OCI-LY7 (cell line): ENCODE measurements around the gene CASTOR2.

Source experiments
- EZH2phosphoT487 ChIP-seq: fragments of 200-600 bp; sonication (generic); IDR thresholded peaks from 2 replicates; pipeline ENCODE4 v1.6.1; 2018; ENCODE audit warnings: low read depth, borderline replicate concordance, mild to moderate bottlenecking, mixed run types, antibody characterized with exemption, low read length, moderate library complexity, mixed read lengths
- TF ChIP-seq, protein P1 (sequence below): fragments of 200-600 bp; sonication (generic); conservative IDR thresholded peaks from 2 replicates; pipeline ENCODE4 v1.5.1; 2014; ENCODE audit warnings: mild to moderate bottlenecking, antibody characterized with exemption, low read length, moderate library complexity, mixed read lengths

DNA sequence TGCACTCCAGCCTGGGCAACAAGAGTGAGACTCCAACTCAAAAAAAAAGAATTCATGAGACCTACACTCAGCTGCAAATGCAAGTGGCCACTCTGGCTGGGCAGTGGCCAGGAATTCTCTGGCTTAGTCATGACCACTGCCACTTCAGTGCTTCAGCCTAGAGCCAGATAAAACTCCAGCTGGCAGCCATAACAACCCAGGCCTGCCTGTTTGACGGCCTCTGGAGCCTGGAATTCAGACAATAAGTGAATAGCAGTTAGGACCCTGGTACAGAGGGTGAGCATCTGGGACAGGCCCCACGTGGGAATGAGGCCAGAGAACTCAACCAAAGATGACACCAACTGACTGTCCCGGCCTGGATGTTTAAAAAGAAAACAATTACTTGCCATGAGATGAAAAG lies 90.2 kb downstream of the CASTOR2 start:
- TF ChIP-seq, protein P1, sequence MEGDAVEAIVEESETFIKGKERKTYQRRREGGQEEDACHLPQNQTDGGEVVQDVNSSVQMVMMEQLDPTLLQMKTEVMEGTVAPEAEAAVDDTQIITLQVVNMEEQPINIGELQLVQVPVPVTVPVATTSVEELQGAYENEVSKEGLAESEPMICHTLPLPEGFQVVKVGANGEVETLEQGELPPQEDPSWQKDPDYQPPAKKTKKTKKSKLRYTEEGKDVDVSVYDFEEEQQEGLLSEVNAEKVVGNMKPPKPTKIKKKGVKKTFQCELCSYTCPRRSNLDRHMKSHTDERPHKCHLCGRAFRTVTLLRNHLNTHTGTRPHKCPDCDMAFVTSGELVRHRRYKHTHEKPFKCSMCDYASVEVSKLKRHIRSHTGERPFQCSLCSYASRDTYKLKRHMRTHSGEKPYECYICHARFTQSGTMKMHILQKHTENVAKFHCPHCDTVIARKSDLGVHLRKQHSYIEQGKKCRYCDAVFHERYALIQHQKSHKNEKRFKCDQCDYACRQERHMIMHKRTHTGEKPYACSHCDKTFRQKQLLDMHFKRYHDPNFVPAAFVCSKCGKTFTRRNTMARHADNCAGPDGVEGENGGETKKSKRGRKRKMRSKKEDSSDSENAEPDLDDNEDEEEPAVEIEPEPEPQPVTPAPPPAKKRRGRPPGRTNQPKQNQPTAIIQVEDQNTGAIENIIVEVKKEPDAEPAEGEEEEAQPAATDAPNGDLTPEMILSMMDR = no peak
- TF ChIP-seq EZH2phosphoT487 = no peak
